ENCODE results near the gene SLC22A3.

SLC22A3 gene

GRCh38 chr6:160455081-160455480, 106.9 kb downstream of the SLC22A3 start:
- no CpG with 5 or more reads among the region's 6 CpGs for WGBS (ENCODE audit: extremely low coverage, insufficient coverage, insufficient read length)
- H3K18ac ChIP-seq (ENCODE audit: low read length): no peak overlapping the region

GRCh38 chr6:160455541-160456213, 107.5 kb downstream of the SLC22A3 start:
- peak overlapping the region; percentile 20 for H2BK12ac ChIP-seq (ENCODE audit: low read length)
- no peak overlapping the region for H3K27ac ChIP-seq (ENCODE audit: low read depth, low read length)
- no CpG with 5 or more reads among the region's 11 CpGs for WGBS (ENCODE audit: extremely low coverage, insufficient coverage, insufficient read length)
- H4K8ac ChIP-seq (ENCODE audit: low read depth, low read length): no peak overlapping the region
- H2BK120ac ChIP-seq (ENCODE audit: insufficient read depth, low read length, poor library complexity): no peak overlapping the region
- no peak overlapping the region for H3K4me3 ChIP-seq (ENCODE audit: low read depth, low read length)
- no peak overlapping the region for H2AK5ac ChIP-seq (ENCODE audit: low read length)
- no peak overlapping the region for H2BK5ac ChIP-seq (ENCODE audit: low read depth, low read length, poor library complexity)
- H3K4ac ChIP-seq (ENCODE audit: low read depth, low read length): no peak overlapping the region
- no peaks in the 10 kb centered on the region for H3K79me1 ChIP-seq (ENCODE audit: low read length)
- no peak overlapping the region for H3K4me2 ChIP-seq (ENCODE audit: low read length)
- no peak overlapping the region for H4K12ac ChIP-seq (ENCODE audit: low read depth, low read length)
- DNase-seq: peak in 1 of 2 donors; percentile 55
- H3K23ac ChIP-seq (ENCODE audit: low read length): no peak overlapping the region
- H3K27me3 ChIP-seq (ENCODE audit: insufficient read depth, low read length): no peaks in the 10 kb centered on the region
- no peak overlapping the region for H4K91ac ChIP-seq (ENCODE audit: low read depth, low read length)
- H3K79me2 ChIP-seq (ENCODE audit: control insufficient read depth, insufficient read depth, low read length, poor library complexity): no peaks in the 10 kb centered on the region
- H3K9me3 ChIP-seq (ENCODE audit: insufficient read depth, low read depth, low read length): no peaks in the 10 kb centered on the region
- no peak overlapping the region for H3K9ac ChIP-seq (ENCODE audit: low read length)
- peak overlapping the region; percentile 79 for H2AFZ ChIP-seq (ENCODE audit: insufficient read depth, low read length, poor library complexity)
- peaks cover 0 to 3% of the 10 kb centered on the region in 2 experiments for H3K4me1 ChIP-seq (ENCODE audit: control insufficient read depth in 1 of 2, insufficient read depth in 2 of 2, low read length in 2 of 2)
- no peak overlapping the region for H3K18ac ChIP-seq (ENCODE audit: low read length)
- no peak overlapping the region for H3K14ac ChIP-seq (ENCODE audit: low read length)
- H3K36me3 ChIP-seq (ENCODE audit: control insufficient read depth in 1 of 2, insufficient read depth in 2 of 2, low read length in 2 of 2): no peaks in the 10 kb centered on the region

More at GRCh38 chr6:160455081-160455480, 106.9 kb downstream of the SLC22A3 start:
- Histone ChIP-seq H3K4ac (ENCODE audit: low read depth, low read length) (no peak overlapping the region), H3K23ac (ENCODE audit: low read length) (no peak overlapping the region), H3K9me3 (ENCODE audit: insufficient read depth, low read depth, low read length) (no peaks in the 10 kb centered on the region), H3K79me1 (ENCODE audit: low read length) (no peaks in the 10 kb centered on the region), H3K9ac (ENCODE audit: low read length) (no peak overlapping the region), H4K8ac (ENCODE audit: low read depth, low read length) (no peak overlapping the region), H3K27me3 (ENCODE audit: insufficient read depth, low read length) (no peaks in the 10 kb centered on the region), H4K12ac (ENCODE audit: low read depth, low read length) (no peak overlapping the region), H2AK5ac (ENCODE audit: low read length) (no peak overlapping the region), H2BK5ac (ENCODE audit: low read depth, low read length, poor library complexity) (no peak overlapping the region), H3K4me3 (ENCODE audit: low read depth, low read length) (no peak overlapping the region), H4K91ac (ENCODE audit: low read depth, low read length) (no peak overlapping the region), H3K27ac (ENCODE audit: low read depth, low read length) (no peak overlapping the region), H2BK12ac (ENCODE audit: low read length) (no peak overlapping the region), H3K36me3 (ENCODE audit: control insufficient read depth in 1 of 2, insufficient read depth in 2 of 2, low read length in 2 of 2) (no peaks in the 10 kb centered on the region), H3K4me1 (ENCODE audit: control insufficient read depth in 1 of 2, insufficient read depth in 2 of 2, low read length in 2 of 2) (peaks cover 0 to 3% of the 10 kb centered on the region in 2 experiments), H3K79me2 (ENCODE audit: control insufficient read depth, insufficient read depth, low read length, poor library complexity) (no peaks in the 10 kb centered on the region), H2AFZ (ENCODE audit: insufficient read depth, low read length, poor library complexity) (no peak overlapping the region), H2BK120ac (ENCODE audit: insufficient read depth, low read length, poor library complexity) (no peak overlapping the region), H3K4me2 (ENCODE audit: low read length) (no peak overlapping the region), H3K14ac (ENCODE audit: low read length) (no peak overlapping the region)
- DNase-seq: no peak

GRCh38 chr6:160456214-160456546, 108.0 kb downstream of the SLC22A3 start:
- no peak overlapping the region for H3K4me3 ChIP-seq (ENCODE audit: low read depth, low read length)
- no CpG with 5 or more reads among the region's 3 CpGs for WGBS (ENCODE audit: extremely low coverage, insufficient coverage, insufficient read length)
- H2AK5ac ChIP-seq (ENCODE audit: low read length): no peak overlapping the region
- no peak overlapping the region for H4K91ac ChIP-seq (ENCODE audit: low read depth, low read length)
- no peak overlapping the region for H3K23ac ChIP-seq (ENCODE audit: low read length)
- H3K27me3 ChIP-seq (ENCODE audit: insufficient read depth, low read length): no peaks in the 10 kb centered on the region
- H3K14ac ChIP-seq (ENCODE audit: low read length): no peak overlapping the region
- H3K9ac ChIP-seq (ENCODE audit: low read length): no peak overlapping the region
- H2BK120ac ChIP-seq (ENCODE audit: insufficient read depth, low read length, poor library complexity): no peak overlapping the region
- H3K4ac ChIP-seq (ENCODE audit: low read depth, low read length): no peak overlapping the region
- no peak overlapping the region for H4K8ac ChIP-seq (ENCODE audit: low read depth, low read length)
- H4K12ac ChIP-seq (ENCODE audit: low read depth, low read length): no peak overlapping the region
- H3K79me2 ChIP-seq (ENCODE audit: control insufficient read depth, insufficient read depth, low read length, poor library complexity): no peaks in the 10 kb centered on the region
- no peak overlapping the region for H2BK5ac ChIP-seq (ENCODE audit: low read depth, low read length, poor library complexity)
- H3K18ac ChIP-seq (ENCODE audit: low read length): no peak overlapping the region
- H3K4me1 ChIP-seq (ENCODE audit: control insufficient read depth in 1 of 2, insufficient read depth in 2 of 2, low read length in 2 of 2): peaks cover 0 to 3% of the 10 kb centered on the region in 2 experiments
- H3K4me2 ChIP-seq (ENCODE audit: low read length): no peak overlapping the region
- H3K9me3 ChIP-seq (ENCODE audit: insufficient read depth, low read depth, low read length): no peaks in the 10 kb centered on the region
- H2AFZ ChIP-seq (ENCODE audit: insufficient read depth, low read length, poor library complexity): no peak overlapping the region
- H2BK12ac ChIP-seq (ENCODE audit: low read length): no peak overlapping the region
- DNase-seq: no peak
- no peaks in the 10 kb centered on the region for H3K79me1 ChIP-seq (ENCODE audit: low read length)
- H3K27ac ChIP-seq (ENCODE audit: low read depth, low read length): no peak overlapping the region
- no peaks in the 10 kb centered on the region for H3K36me3 ChIP-seq (ENCODE audit: control insufficient read depth in 1 of 2, insufficient read depth in 2 of 2, low read length in 2 of 2)

GRCh38 chr6:160457823-160458222, 109.6 kb downstream of the SLC22A3 start:
- H3K4me1 ChIP-seq (ENCODE audit: control insufficient read depth in 1 of 2, insufficient read depth in 2 of 2, low read length in 2 of 2): peaks cover 2 to 3% of the 10 kb centered on the region in 2 experiments
- no peak overlapping the region for H3K9ac ChIP-seq (ENCODE audit: low read length)
- no peaks in the 10 kb centered on the region for H3K79me1 ChIP-seq (ENCODE audit: low read length)
- no peak overlapping the region for H3K4ac ChIP-seq (ENCODE audit: low read depth, low read length)
- no CpG with 5 or more reads among the region's 4 CpGs for WGBS (ENCODE audit: extremely low coverage, insufficient coverage, insufficient read length)
- H4K8ac ChIP-seq (ENCODE audit: low read depth, low read length): no peak overlapping the region
- no peak overlapping the region for H2AFZ ChIP-seq (ENCODE audit: insufficient read depth, low read length, poor library complexity)
- no peak overlapping the region for H4K12ac ChIP-seq (ENCODE audit: low read depth, low read length)
- no peak overlapping the region for H4K91ac ChIP-seq (ENCODE audit: low read depth, low read length)
- H3K27me3 ChIP-seq (ENCODE audit: insufficient read depth, low read length): no peaks in the 10 kb centered on the region
- no peak overlapping the region for H3K27ac ChIP-seq (ENCODE audit: low read depth, low read length)
- H3K36me3 ChIP-seq (ENCODE audit: control insufficient read depth in 1 of 2, insufficient read depth in 2 of 2, low read length in 2 of 2): no peaks in the 10 kb centered on the region
- no peak overlapping the region for H3K14ac ChIP-seq (ENCODE audit: low read length)
- H3K18ac ChIP-seq (ENCODE audit: low read length): no peak overlapping the region
- no peak overlapping the region for H2AK5ac ChIP-seq (ENCODE audit: low read length)
- H3K79me2 ChIP-seq (ENCODE audit: control insufficient read depth, insufficient read depth, low read length, poor library complexity): no peaks in the 10 kb centered on the region
- no peaks in the 10 kb centered on the region for H3K9me3 ChIP-seq (ENCODE audit: insufficient read depth, low read depth, low read length)
- DNase-seq: no peak
- no peak overlapping the region for H3K4me3 ChIP-seq (ENCODE audit: low read depth, low read length)
- no peak overlapping the region for H2BK12ac ChIP-seq (ENCODE audit: low read length)
- H3K4me2 ChIP-seq (ENCODE audit: low read length): no peak overlapping the region
- H3K23ac ChIP-seq (ENCODE audit: low read length): no peak overlapping the region
- H2BK5ac ChIP-seq (ENCODE audit: low read depth, low read length, poor library complexity): no peak overlapping the region
- H2BK120ac ChIP-seq (ENCODE audit: insufficient read depth, low read length, poor library complexity): no peak overlapping the region
